GM21576 (cell line): ENCODE measurements around the gene CBX3.
"Not testable (repeated sequence)": the region's sequence is repeated elsewhere in the genome, so short reads cannot be mapped to it uniquely, and the experiment has no call there.

Experiments used
- ATAC-seq: cut with Tn5 transposase; IDR thresholded peaks from one replicate; pipeline ENCODE4 v1.9.1; 2021; ENCODE audit warnings: mild to moderate bottlenecking, moderate library complexity; ENCODE audit not compliant: unreplicated experiment

Gene CBX3

DNA sequence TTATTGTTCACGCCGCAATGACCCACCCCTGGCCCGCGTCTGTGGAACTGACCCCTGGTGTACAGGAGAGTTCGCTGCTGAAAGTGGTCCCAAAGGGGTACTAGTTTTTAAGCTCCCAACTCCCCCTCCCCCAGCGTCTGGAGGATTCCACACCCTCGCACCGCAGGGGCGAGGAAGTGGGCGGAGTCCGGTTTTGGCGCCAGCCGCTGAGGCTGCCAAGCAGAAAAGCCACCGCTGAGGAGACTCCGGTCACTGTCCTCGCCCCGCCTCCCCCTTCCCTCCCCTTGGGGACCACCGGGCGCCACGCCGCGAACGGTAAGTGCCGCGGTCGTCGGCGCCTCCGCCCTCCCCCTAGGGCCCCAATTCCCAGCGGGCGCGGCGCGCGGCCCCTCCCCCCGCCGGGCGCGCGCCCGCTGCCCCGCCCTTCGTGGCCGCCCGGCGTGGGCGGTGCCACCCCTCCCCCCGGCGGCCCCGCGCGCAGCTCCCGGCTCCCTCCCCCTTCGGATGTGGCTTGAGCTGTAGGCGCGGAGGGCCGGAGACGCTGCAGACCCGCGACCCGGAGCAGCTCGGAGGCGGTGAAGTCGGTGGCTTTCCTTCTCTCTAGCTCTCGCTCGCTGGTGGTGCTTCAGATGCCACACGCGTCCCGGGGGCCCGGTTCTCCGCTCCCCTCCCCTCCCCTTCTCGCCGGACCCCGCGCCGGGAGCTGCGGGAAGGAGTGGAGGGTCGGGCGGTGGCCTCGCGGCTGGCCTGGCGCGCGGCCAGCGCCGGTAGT, at the start of gene CBX3:
Gene CBX3, plus strand, starts transcription at position 499 of the 772 bp plus-strand sequence. CDS start 1,254 bp downstream, outside the sequence.
- ATAC-seq, result peak; percentile 42

DNA sequence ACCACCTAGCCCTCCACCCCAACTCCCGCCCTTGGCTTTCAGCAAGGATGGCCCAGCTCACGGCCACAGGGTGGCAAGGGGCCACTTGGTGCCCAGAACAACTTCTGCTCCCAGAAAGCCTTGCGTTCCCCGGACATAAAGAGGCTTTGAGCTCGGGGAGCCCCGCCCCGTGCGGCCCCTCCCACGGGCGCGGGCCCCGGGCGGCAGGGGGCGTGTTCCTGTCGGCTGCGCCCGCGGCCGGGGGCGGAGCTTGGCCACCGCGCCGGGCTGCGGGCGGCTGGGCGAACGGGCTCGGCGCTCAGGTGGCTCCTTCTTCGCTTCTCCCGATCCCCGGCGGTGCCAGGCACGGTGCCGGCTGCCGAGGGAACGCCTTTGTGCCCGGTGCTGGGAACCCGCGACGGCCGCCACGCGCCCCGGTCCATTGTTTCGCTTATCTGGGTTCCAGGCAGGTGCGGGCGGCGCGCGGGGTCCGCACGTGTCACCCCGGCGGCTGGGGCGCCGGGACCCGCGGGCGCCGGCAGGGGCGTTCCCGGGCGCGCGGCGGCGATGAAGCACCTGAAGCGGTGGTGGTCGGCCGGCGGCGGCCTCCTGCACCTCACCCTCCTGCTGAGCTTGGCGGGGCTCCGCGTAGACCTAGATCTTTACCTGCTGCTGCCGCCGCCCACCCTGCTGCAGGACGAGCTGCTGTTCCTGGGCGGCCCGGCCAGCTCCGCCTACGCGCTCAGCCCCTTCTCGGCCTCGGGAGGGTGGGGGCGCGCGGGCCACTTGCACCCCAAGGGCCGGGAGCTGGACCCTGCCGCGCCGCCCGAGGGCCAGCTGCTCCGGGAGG, 49.4 kb upstream of the CBX3 start, which contains the start of gene NFE2L3:
Gene NFE2L3, plus strand, starts transcription at position 246 of the 829 bp plus-strand sequence. Its CDS starts 301 bp downstream, at position 547.
- peak; percentile 64 for ATAC-seq

DNA sequence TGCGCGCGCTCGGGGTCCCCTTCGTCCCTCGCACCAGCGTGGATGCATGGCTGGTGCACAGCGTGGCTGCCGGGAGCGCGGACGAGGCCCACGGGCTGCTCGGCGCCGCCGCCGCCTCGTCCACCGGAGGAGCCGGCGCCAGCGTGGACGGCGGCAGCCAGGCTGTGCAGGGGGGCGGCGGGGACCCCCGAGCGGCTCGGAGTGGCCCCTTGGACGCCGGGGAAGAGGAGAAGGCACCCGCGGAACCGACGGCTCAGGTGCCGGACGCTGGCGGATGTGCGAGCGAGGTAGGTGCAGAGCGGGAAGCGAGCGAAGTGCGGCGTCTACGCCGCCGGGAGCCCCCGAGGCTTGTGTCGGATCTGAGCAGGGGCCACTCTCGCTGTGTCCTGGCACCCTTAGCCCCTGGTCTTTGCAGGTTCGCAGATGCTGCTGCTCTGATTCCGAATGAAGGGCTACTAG, 48.7 kb upstream of the CBX3 start:
- ATAC-seq, result not testable (repeated sequence)

DNA sequence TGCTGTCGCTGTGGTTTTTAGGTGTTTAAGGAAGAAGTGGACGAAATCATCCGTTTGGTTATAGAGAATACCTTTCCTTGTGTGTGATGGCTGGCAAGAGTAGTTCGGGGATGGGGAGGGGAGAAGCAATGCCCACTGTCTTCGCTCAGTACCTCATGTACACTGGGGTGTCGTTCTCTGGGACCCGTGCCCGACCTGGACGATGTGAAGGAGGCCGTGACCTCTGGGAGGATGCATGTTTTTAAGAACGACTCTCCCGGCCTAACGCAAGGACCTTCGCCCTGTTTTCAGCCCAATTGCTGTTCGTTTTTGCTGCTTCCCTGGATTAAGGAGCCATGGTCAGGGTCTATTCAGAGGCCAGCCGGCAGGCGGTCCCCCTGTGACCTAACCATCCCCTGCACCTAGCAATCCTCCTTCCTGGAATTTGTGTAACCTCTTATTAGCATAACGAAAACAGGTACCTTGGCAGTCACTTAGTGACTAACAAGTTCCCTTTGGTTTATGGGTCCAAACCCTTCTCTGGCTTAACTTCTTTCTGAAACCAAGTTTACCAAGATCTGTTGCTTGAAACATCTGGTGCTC, 48.2 kb upstream of the CBX3 start:
- no peak for ATAC-seq

DNA sequence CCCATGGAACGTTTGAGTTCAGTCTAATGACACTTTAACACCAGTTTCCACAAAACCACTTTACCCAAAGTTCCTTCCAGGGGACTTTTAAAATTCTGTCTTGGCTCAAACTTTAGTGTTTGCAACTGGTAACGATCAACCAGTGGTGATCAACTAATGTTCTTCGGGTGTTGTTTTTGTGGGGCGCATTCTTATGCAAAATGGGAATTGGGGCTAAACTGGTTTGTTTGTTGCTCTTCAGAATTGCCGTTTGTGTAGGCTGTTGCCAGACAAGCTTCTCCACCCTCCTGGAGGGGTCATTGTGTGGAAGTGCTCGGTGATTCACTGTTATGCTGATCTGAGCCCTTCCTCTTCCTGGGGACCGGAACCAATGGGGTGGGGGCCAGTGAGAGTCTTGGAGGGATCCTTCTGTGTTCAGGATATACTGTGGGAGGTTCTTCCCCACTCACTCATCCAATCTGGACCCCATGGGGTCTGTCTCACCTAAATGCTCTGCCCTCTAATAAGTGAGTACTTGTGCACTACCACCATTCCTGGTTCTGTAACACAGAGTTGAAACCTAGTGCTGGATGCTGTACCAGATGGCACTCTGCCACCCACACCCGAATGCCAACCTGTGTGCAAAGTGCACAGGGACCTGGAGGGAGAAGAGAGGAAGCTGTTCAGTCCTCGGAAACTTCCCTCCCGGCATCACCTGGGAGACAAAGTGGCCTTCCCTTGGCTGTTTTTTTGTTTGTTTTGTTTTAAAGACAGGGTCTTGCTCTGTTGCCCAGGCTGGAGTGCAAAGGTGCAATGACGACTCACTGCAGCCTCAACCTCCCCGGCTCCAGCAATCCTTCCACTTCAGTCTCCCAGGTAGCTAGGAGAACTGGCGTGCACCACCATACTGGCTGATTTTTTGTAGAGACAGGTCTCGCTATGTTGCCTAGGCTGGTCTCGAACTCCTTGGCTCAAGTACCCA, 47.4 kb upstream of the CBX3 start:
- ATAC-seq, result no peak

DNA sequence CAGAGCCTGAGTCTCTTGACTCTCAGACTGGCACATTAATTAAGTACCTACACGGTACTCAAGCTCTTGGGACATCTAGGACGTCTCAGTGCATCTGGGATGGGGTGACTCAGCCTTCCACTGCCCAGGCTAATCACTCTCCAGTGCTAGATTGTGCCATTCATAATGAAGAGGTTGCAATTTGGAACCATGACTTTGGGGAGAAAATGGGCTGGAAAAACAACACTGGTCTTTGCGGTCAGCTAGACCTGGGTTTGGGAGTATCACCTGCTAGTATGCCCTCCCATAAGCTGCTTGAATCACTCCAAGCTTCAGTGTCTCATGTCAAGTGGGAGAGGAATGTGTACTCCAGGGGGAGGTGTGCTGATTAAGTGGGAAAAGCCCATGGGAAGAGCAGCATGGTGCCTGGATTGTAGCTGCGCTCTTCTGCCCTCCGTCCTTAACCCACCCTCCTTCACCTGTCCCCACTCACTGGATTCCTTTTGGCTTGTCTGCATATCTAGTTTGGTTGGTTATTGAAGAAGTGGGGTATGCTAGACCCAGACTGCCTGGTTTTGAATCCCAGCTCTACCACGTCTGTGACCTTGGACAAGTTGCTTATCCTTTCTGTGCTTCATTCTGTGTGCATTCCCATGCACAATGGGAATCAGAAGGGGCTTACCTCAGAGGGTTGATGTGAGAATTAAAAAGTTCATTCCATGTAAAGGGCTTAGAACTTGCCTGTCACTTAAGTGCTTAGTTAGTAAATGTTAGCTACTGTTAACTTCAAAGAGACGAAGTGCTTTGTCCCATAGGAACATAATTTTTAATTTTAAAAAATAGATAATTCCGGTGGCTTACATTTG, 45.8 kb upstream of the CBX3 start:
- no peak for ATAC-seq

DNA sequence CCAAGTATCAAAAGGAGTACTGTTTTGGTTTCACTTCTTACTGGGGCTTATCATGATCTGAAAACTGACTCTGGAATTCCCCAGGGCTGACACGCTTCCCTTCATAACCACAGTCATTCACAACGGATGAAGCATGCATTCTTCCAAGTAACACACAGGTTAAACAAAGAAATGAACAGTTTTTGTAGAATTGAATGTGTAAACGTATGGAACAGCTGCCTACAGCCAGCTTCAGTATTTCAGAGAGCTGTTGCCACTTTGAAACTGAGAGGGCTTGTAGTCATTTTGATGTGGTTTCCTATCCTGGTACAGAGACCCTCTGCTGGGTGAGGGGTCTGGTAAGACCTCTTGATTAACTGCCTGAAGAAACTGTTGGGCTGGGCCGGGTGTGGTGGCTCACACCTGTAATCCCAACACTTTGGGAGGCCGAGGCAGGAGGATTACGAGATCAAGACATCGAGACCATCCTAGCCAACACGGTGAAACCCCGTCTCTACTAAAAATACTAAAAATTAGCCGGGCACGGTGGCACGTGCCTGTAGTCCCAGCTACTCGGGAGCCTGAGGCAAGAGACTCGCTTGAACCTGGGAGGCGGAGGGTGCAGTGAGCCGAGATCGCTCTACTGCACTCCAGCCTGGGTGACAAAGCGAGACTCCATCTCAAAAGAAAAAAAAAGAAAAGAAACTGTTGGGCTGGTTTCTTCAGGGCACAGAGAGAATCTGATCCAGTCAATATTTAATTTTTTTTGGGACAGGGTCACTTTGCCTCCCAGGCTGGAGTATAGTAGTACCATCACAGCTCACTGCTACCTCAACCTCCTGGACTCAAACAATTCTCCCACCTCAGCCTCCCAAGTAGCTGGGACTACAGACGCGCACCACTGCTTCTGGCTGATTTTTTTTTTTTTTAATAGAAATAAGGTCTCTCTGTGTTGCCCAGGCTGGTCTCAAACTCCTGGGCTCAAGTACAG, 44.8 kb upstream of the CBX3 start:
- ATAC-seq, result peak; percentile 32

DNA sequence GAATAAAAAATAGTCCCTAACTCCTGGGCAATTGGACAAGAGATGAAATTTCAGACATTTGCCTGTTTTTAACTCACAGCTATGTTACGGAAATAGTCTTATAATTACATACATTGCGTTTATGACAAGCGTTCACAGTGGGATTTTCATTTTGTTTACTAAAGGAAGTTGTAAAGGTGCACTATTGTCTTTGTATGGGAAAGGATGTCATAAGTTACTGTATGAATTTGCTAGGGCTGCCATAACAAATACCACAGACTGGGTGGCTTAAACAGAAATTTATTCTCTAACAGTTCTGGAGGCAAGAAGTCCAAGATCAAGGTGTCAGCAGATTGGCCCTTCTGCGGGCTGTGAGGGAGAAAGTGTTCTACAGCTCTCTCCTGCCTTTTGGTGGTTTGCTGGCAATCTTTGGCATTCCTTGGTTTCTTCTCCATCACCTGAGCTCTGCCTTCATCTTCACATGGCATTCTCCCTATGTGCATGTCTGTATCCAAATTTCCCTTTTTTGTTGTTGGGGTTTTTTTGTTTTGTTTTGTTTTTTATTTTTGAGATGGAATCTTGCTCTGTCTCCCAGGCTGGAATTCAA, 43.9 kb upstream of the CBX3 start:
- no peak for ATAC-seq

DNA sequence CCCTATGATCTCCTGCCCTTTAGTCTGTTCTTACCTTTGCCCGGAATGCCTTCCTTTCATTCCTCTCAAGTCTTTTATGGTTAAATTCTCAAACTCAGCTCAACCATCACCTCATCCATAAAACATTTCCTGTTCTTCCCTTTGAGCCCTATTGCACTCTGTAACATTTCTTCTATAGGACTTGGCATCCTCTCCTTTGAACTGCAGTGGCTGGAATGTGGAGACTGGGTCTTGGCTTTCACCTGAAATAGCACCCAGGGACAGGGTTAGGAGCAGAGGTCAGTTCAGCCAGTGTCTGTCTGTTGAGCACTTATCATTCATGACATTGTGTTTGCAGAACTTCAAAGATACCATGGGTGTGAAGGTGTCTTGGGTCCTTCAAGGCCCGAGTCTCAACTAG, 42.3 kb upstream of the CBX3 start:
- no peak for ATAC-seq

DNA sequence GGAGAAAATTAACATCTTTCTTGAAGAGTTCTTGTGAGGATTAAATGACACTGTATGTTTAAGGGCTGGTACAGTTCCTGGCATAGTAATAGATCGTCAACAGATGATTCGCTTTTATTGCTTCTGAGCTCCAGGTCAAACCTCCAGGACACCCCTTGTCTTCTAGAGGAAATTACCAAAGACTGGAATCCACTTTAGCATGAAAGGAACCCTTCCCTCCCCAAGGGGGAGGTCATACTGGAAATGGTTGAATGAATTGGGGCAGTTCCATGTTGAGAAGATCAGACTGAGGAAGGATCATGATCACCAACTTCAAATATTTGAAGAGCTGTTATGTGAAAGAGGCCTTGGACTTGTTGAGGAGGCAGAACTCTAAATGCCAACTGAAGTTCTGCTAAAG, 40.6 kb upstream of the CBX3 start:
- no peak for ATAC-seq

DNA sequence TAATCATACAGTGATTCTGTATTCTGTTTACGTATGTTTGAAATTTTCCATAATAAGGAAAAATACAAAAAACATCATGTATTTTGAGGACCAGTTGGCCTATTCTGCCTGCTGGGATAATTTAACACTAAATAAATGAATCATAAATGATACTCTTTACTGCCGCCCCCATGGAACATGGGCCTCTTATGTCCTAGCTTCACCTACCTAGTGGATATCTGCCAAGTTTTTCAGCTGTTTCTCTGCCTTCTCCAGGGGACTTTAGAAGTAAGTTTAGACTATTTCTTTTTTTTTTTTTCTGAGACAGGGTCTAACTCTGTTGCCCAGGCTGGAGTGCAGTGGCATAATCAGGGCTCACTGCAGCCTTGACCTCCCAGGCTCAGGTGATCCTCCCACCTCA, 39.1 kb upstream of the CBX3 start:
- ATAC-seq, result no peak

DNA sequence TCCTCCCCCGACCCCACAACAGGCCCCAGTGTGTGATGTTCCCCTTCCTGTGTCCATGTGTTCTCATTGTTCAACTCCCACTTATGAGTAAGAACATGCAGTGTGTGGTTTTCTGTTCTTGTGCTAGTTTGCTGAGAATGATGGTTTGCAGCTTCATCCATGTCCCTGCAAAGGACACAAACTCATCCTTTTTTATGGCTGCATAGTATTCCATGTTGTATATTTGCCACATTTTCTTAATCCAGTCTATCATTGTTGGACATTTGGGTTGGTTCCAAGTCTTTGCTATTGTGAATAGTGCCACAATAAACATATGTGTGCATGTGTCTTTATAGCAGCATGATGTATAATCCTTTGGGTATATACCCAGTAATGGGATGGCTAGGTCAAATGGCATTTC, 37.7 kb upstream of the CBX3 start:
- ATAC-seq, result not testable (repeated sequence)

DNA sequence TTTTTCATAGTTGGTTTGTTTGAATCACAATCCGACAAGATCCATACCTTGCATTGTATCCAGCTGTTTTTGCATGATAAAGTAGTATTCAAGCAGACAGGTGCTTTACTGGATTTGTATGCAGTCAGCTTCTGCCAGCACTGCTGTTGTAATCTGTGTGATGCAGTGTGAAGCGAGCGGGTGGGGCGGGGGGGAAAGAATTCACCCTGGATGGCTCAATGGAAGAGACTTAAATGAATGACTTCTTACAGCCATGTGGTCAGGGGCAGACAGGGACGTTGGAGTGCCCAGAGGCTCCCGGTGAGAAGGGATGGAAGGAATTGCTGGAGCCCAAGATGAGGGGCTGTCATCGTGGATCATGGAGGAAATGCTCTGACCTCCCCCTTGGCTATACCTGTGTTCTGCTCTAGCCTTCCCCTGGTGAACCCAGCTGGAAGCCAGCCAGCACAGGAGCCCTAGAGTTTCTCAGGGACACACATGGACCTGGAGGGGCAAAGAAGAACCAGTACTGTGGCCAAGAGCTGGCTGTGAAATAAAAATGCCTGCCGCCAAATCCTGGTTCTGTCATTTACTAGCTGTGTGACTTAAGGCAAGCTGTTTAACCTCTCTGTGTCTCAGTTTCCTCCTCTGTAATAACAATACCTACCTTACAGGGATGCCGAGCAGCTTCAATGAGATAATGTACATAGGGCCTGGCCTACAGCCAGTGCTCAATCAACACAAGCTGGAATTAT, 35.4 kb upstream of the CBX3 start:
- ATAC-seq, result no peak

DNA sequence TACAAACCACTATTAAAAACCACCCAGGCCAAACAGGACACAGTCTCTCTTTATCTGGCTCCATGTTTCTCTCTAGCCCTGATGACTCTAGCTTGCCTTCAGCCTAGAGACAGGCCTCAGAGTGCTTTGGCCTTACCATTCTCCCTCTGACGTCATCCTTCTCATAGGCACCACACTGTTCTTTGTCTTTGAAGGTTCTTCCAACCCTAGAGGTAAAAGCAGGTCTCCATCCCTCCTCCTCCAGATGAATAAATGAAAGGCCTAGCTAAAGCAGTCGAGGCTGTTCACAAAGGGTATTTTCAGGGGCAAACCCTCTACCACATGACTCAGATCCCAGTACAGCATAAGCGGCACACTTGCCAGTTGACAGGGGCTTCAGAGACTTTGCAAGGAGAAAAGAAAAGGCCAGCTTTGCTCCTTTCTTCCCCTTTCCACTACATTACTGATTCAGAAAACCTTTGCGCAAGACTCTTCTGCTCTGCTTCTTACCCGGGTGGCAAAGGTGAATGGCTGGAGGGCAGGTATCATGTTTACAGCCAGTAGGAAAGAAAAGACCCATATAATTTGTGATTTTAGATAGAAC, 34.8 kb upstream of the CBX3 start:
- ATAC-seq, result no peak

DNA sequence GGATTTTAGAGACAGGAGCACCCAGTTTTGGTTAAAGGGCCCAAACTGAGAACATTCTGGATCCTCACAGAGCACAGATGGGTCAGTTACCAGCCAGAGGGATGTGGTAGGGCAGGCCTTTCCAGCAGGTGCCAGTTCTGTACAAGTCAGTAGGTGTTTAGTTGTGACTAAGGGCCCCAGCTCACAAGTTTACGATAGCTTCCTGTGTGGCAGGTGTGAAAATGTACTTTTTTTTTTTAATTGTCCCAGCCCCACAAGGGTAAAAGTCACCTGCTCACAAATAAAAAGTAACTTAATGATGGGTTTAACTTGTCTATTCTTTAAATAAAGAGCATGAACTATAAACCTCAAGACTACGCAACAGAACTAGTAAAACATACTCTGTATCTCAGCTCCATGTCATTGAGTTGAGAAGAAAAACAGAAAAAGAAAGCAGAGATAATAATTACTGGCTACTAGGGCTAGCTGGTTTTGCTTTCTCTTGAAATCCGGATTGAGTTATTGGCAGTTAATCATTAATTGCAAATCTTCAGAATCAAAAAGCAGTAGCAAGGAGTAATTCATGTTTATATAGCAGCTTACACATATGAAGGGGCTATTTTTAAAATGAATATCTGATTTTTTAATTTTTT, 34.1 kb upstream of the CBX3 start:
- no peak for ATAC-seq

DNA sequence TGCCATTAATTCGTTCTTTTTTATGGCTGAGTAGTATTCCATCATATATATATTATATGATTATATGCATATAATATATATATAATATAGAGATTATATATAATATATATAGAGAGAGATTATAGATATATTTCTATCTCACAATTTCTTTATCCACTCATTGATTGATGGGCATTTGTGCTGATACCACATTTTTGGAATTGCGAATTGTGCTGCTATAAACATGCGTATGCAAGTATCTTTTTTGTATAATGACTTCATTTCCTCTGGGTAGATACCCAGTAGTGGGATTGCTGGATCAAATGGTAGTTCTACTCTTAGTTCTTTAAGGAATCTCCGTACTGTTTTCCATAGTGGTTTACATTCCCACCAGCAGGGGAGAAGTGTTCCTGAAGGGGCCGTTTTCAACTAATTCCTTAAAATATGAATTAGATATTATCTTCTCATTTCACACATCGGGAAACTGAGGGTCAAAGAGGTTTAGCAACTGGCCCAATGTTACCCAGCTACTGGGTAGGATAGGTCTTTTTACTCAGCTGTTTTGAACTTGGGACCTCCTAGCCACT, 33.0 kb upstream of the CBX3 start:
- ATAC-seq, result no peak
